GM18498 (cell line): ENCODE measurements around the gene ERFE.

Experiments used
- ATAC-seq: cut with Tn5 transposase; IDR thresholded peaks from one replicate; pipeline ENCODE4 v1.9.1; 2021; ENCODE audit warnings: mild to moderate bottlenecking, moderate library complexity; ENCODE audit not compliant: unreplicated experiment

The ERFE gene

GRCh38 chr2:238125127-238125885 is 33.5 kb upstream of the ERFE start:
- ATAC-seq: no peak

- no peak for ATAC-seq
Observed at GRCh38 chr2:238126338-238126737, 32.4 kb upstream of the ERFE start.

- ATAC-seq: no peak
Observed at GRCh38 chr2:238126775-238127164, 32.0 kb upstream of the ERFE start.

GRCh38 chr2:238127165-238128060 is 31.4 kb upstream of the ERFE start:
- ATAC-seq: no peak

GRCh38 chr2:238128061-238128440 is 30.7 kb upstream of the ERFE start:
- ATAC-seq: no peak

GRCh38 chr2:238128534-238129001 is 30.2 kb upstream of the ERFE start:
- no peak for ATAC-seq

GRCh38 chr2:238129166-238130010 is 29.4 kb upstream of the ERFE start:
- ATAC-seq: no peak

GRCh38 chr2:238130111-238130695 is 28.6 kb upstream of the ERFE start:
- ATAC-seq: no peak

GRCh38 chr2:238130696-238131628 is 27.8 kb upstream of the ERFE start:
- no peak for ATAC-seq

- ATAC-seq: no peak
Observed at GRCh38 chr2:238131761-238132462, 26.9 kb upstream of the ERFE start.

GRCh38 chr2:238132463-238133450 is 26.0 kb upstream of the ERFE start:
- no peak for ATAC-seq

- no peak for ATAC-seq
Observed at GRCh38 chr2:238133499-238134392, 25.0 kb upstream of the ERFE start.

- no peak for ATAC-seq
Observed at GRCh38 chr2:238134393-238134785, 24.4 kb upstream of the ERFE start.

GRCh38 chr2:238135601-238136150 is 23.1 kb upstream of the ERFE start:
- no peak for ATAC-seq

- ATAC-seq: no peak
Observed at GRCh38 chr2:238136820-238137537, 21.8 kb upstream of the ERFE start.

- ATAC-seq: no peak
Observed at GRCh38 chr2:238137885-238138284, 20.9 kb upstream of the ERFE start.
